HepG2 (cell line): ENCODE data around the gene YAP1. TPM values are rescaled to one million over a fixed set of nuclear protein-coding genes. Genes with fewer than 3 reads are reported as not detected.

ENCODE experiments used
- BORCS8-MEF2B ChIP-seq: sonication (generic); formaldehyde crosslinking; IDR thresholded peaks from 2 replicates; pipeline ENCODE4 v1.8.0; 2022; ENCODE audit warnings: mild to moderate bottlenecking, missing genetic modification reagents
- BRCA1 ChIP-seq: sonication (generic); formaldehyde crosslinking; IDR thresholded peaks from 2 replicates; pipeline ENCODE4 v1.4.0; 2020; ENCODE audit warnings: missing genetic modification reagents
- CBFB ChIP-seq: sonication (generic); formaldehyde crosslinking; IDR thresholded peaks from 2 replicates; pipeline ENCODE4 v1.4.0; 2020; ENCODE audit warnings: missing genetic modification reagents
- CSRNP1 ChIP-seq: sonication (generic); formaldehyde crosslinking; IDR thresholded peaks from 2 replicates; pipeline ENCODE4 v1.8.1; 2023; ENCODE audit warnings: mild to moderate bottlenecking, missing genetic modification reagents
- ELF4 ChIP-seq: sonication (generic); formaldehyde crosslinking; IDR thresholded peaks from 2 replicates; pipeline ENCODE4 v1.5.0; 2020; ENCODE audit warnings: missing genetic modification reagents, mild to moderate bottlenecking, moderate library complexity, borderline replicate concordance
- ESRRA ChIP-seq: sonication (generic); formaldehyde crosslinking; IDR thresholded peaks from 2 replicates; pipeline ENCODE4 v1.5.1; 2020; ENCODE audit warnings: mild to moderate bottlenecking, low read depth, missing genetic modification reagents
- HNF1B ChIP-seq: sonication (generic); formaldehyde crosslinking; IDR thresholded peaks from 2 replicates; pipeline ENCODE4 v1.5.1; 2020; ENCODE audit warnings: mild to moderate bottlenecking, moderate library complexity, missing genetic modification reagents
- JUN ChIP-seq: sonication (generic); formaldehyde crosslinking; IDR thresholded peaks from 2 replicates; pipeline ENCODE4 v1.4.0; 2020; ENCODE audit warnings: mild to moderate bottlenecking, missing genetic modification reagents
- KDM5A ChIP-seq: fragments of 200-600 bp; sonication (generic); IDR thresholded peaks from 2 replicates; pipeline ENCODE4 v1.7.0; 2018; ENCODE audit warnings: antibody characterized with exemption, mild to moderate bottlenecking, low read length, borderline replicate concordance
- KIAA2018 ChIP-seq: sonication (generic); formaldehyde crosslinking; IDR thresholded peaks from 2 replicates; pipeline ENCODE4 v1.5.0; 2020; ENCODE audit warnings: mild to moderate bottlenecking, missing genetic modification reagents, borderline replicate concordance
- MXI1 ChIP-seq: IDR thresholded peaks from 3 replicates; pipeline ENCODE4 v1.6.1; 2012; ENCODE audit warnings: low read depth, low read length, inconsistent platforms, borderline replicate concordance
- NCOA5 ChIP-seq: sonication (generic); formaldehyde crosslinking; IDR thresholded peaks from 2 replicates; pipeline ENCODE4 v1.4.0; 2020; ENCODE audit warnings: missing genetic modification reagents
- SIN3B ChIP-seq: fragments of 150-350 bp; IDR thresholded peaks from 2 replicates; pipeline ENCODE4 v1.6.1; 2014; ENCODE audit warnings: low read length
- SNAPC2 ChIP-seq: sonication (generic); formaldehyde crosslinking; IDR thresholded peaks from 2 replicates; pipeline ENCODE4 v1.8.1; 2022; ENCODE audit warnings: mild to moderate bottlenecking, missing genetic modification reagents
- SOX13 ChIP-seq, 3 experiments: fragments of 450-650 bp in 1 of 3; sonication (generic) in 1 of 3; formaldehyde crosslinking in 1 of 3; IDR thresholded peaks in 2 of 3; conservative IDR thresholded peaks in 1 of 3; 2 replicates each; pipeline versions ENCODE4 v1.5.0 to v1.6.1; 2016 to 2020; ENCODE audit warnings: antibody characterized with exemption in 1 of 3, mild to moderate bottlenecking in 1 of 3, missing compliant biosample characterization in 1 of 3, missing genetic modification reagents in 1 of 3, moderate library complexity in 1 of 3
- STAG1 ChIP-seq: sonication (generic); formaldehyde crosslinking; IDR thresholded peaks from 2 replicates; pipeline ENCODE4 v1.4.0; 2020; ENCODE audit warnings: missing genetic modification reagents
- U2AF2 ChIP-seq: fragments of 200-400 bp; formaldehyde crosslinking; IDR thresholded peaks from 2 replicates; pipeline ENCODE4 v1.6.1; 2017; ENCODE audit warnings: low read depth, mild to moderate bottlenecking, low read length
- ZMYM2 ChIP-seq: sonication (generic); formaldehyde crosslinking; IDR thresholded peaks from 2 replicates; pipeline ENCODE4 v1.8.0; 2022; ENCODE audit warnings: mild to moderate bottlenecking, missing genetic modification reagents
- ZNF543 ChIP-seq: sonication (generic); formaldehyde crosslinking; IDR thresholded peaks from 2 replicates; pipeline ENCODE4 v1.4.0; 2020; ENCODE audit warnings: mild to moderate bottlenecking, missing genetic modification reagents
- ZNF614 ChIP-seq: IDR thresholded peaks from 2 replicates; pipeline ENCODE4 v1.6.1; 2018; ENCODE audit warnings: missing biosample characterization, missing genetic modification reagents, inconsistent platforms, borderline replicate concordance
- ZNF768 ChIP-seq: sonication (generic); formaldehyde crosslinking; IDR thresholded peaks from 2 replicates; pipeline ENCODE4 v1.4.0; 2020; ENCODE audit warnings: missing genetic modification reagents
- polyA plus RNA-seq, 8 experiments: library from polyadenylated mRNA; depleted of rRNA in 3 of 8; stranded (reverse) in 7 of 8; unstranded in 1 of 8; fragments of >200 nt; fragmentation: Illumina TruSeq in 4 of 8; extraction: Trizol in 4 of 8; gene quantifications; 2 replicates each; pipeline versions ENCODE4 v1.2.1 to v1.2.3, GENCODE V29; 2011 to 2016; ENCODE audit warnings: low read depth in 4 of 8, missing spikeins in 1 of 8, mixed read lengths in 1 of 8; ENCODE audit not compliant: insufficient read depth in 1 of 8
- total RNA-seq, 5 experiments: library from RNA; depleted of rRNA; stranded (reverse); fragments of >200 nt; fragmentation: Illumina TruSeq; extraction: Trizol; gene quantifications; 2 replicates each; pipeline ENCODE4 v1.2.3, GENCODE V29; 2016; ENCODE audit warnings: low read depth in 1 of 5

Gene YAP1
- total and polyA plus RNA-seq, 2 of the 13 experiments (the other 11 are each of a cell fraction or from before 2014, with no cell fraction given) = 59.5 to 91.0 TPM

GRCh38 chr11:102119997-102120396 lies 9.8 kb downstream of the YAP1 start (continued):
- TF ChIP-seq KDM5A = no peak
- TF ChIP-seq SOX13 (IDR thresholded peaks at IDR 0.05) = no peak
- TF ChIP-seq SOX13 (CRISPR knock-in tag; conservative IDR thresholded peaks at IDR 0.05 in 1 of 2, IDR thresholded peaks at IDR 0.05 in 1 of 2) = peak in 1 of 2 experiments; percentile 79; a peak in 2 of 4 replicates
- no peak for TF ChIP-seq ESRRA (CRISPR knock-in tag)
- no peak for TF ChIP-seq JUN
- no peak for TF ChIP-seq SIN3B
- TF ChIP-seq U2AF2 = no peak
- no peak for TF ChIP-seq KIAA2018 (CRISPR knock-in tag)
- no peak for TF ChIP-seq ZNF543
- TF ChIP-seq HNF1B (CRISPR knock-in tag) = no peak
- no peak for TF ChIP-seq BRCA1
- no peak for TF ChIP-seq MXI1
- TF ChIP-seq CSRNP1 (CRISPR knock-in tag) = no peak
- no peak for TF ChIP-seq STAG1
- no peak for TF ChIP-seq ZNF614 (CRISPR knock-in tag)
- no peak for TF ChIP-seq CBFB
- TF ChIP-seq BORCS8-MEF2B (CRISPR knock-in tag) = no peak
- TF ChIP-seq NCOA5 (CRISPR knock-in tag) = no peak
- no peak for TF ChIP-seq SNAPC2 (CRISPR knock-in tag)
- TF ChIP-seq ZNF768 (CRISPR knock-in tag) = no peak
- no peak for TF ChIP-seq ZMYM2 (CRISPR knock-in tag)
- no peak for TF ChIP-seq ELF4 (CRISPR knock-in tag)
